Effector memory CD4-positive, alpha-beta T cell (primary cell): ENCODE results near the gene ATP1B2.
"Not testable (repeated sequence)": the region's sequence is repeated elsewhere in the genome, so short reads cannot be mapped to it uniquely, and the experiment has no call there.

Experiments
- DNase-seq, 3 donors: peaks; one replicate each; pipeline ENCODE4 v3.0.0-alpha.2; 2020
- H3K27ac ChIP-seq: 2 replicates; pipeline ENCODE4 v1.7.0; 2013; ENCODE audit warnings: mild to moderate bottlenecking, low read length, moderate library complexity; ENCODE audit not compliant: insufficient read depth, poor library complexity, severe bottlenecking
- H3K27me3 ChIP-seq: replicated peaks from 2 replicates; pipeline ENCODE4 v1.7.0; 2013; ENCODE audit warnings: mild to moderate bottlenecking, low read length; ENCODE audit not compliant: insufficient read depth, control insufficient read depth, poor library complexity, severe bottlenecking
- H3K36me3 ChIP-seq: 2 replicates; pipeline ENCODE4 v1.7.0; 2013; ENCODE audit warnings: mild to moderate bottlenecking, low read length, moderate library complexity; ENCODE audit not compliant: control insufficient read depth, insufficient read depth
- H3K4me1 ChIP-seq: 2 replicates; pipeline ENCODE4 v1.7.0; 2013; ENCODE audit warnings: low read length, mild to moderate bottlenecking; ENCODE audit not compliant: control insufficient read depth, insufficient read depth, poor library complexity, severe bottlenecking
- H3K4me3 ChIP-seq: 2 replicates; pipeline ENCODE4 v1.7.0; 2013; ENCODE audit warnings: low read length, low read depth, mild to moderate bottlenecking; ENCODE audit not compliant: insufficient read depth, poor library complexity, severe bottlenecking
- H3K9me3 ChIP-seq: 2 replicates; pipeline ENCODE4 v1.7.0; 2013; ENCODE audit warnings: mild to moderate bottlenecking, low read length, moderate library complexity; ENCODE audit not compliant: control insufficient read depth

Gene ATP1B2

GRCh38 chr17:7633093-7633492 lies 17.6 kb upstream of the ATP1B2 start:
- H3K27me3 ChIP-seq, result no peaks in the 10 kb centered on the region
- no peak overlapping the region for H3K27ac ChIP-seq

GRCh38 chr17:7634384-7634783 lies 16.3 kb upstream of the ATP1B2 start:
- H3K36me3 ChIP-seq, result no peaks in the 10 kb centered on the region
- no peak for DNase-seq
- H3K27me3 ChIP-seq, result no peaks in the 10 kb centered on the region
- no peaks in the 10 kb centered on the region for H3K9me3 ChIP-seq
- H3K4me1 ChIP-seq, result no peaks in the 10 kb centered on the region
- H3K4me3 ChIP-seq, result no peak overlapping the region
- no peak overlapping the region for H3K27ac ChIP-seq

More at GRCh38 chr17:7633093-7633492, 17.6 kb upstream of the ATP1B2 start:
- no peaks in the 10 kb centered on the region for H3K36me3 ChIP-seq
- H3K4me3 ChIP-seq, result no peak overlapping the region
- no peak for DNase-seq
- no peaks in the 10 kb centered on the region for H3K9me3 ChIP-seq
- peaks cover under 1% of the 10 kb centered on the region for H3K4me1 ChIP-seq

- no peak for DNase-seq
- no peak overlapping the region for H3K4me3 ChIP-seq
- no peak overlapping the region for H3K27ac ChIP-seq
- H3K9me3 ChIP-seq, result no peaks in the 10 kb centered on the region
- no peaks in the 10 kb centered on the region for H3K36me3 ChIP-seq
- H3K27me3 ChIP-seq, result no peaks in the 10 kb centered on the region
- no peaks in the 10 kb centered on the region for H3K4me1 ChIP-seq
These were observed 14.6 kb upstream of the ATP1B2 start for GRCh38 chr17:7636163-7636562.

- Histone ChIP-seq H3K27me3 (no peaks in the 10 kb centered on the region), H3K4me1 (no peaks in the 10 kb centered on the region), H3K9me3 (no peaks in the 10 kb centered on the region), H3K36me3 (no peaks in the 10 kb centered on the region), H3K4me3 (no peak overlapping the region), H3K27ac (no peak overlapping the region)
- no peak for DNase-seq
These were observed 9.9 kb upstream of the ATP1B2 start for GRCh38 chr17:7640783-7641182.

DNA sequence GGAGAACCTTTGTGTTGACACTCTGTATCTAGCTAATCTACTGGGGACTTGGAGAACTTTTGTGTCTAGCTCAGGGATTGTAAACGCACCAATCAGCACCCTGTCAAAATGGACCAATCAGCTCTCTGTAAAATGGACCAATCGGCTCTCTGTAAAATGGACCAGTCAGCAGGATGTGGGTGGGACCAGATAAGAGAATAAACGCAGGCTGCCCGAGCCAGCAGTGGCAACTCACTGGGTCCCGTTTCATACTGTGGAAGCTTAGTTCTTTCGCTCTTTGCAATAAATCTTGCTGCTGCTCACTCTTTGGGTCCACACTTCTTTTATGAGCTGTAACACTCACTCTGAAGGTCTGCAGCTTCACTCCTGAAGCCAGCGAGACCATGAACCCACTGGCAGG lies 9.1 kb upstream of the ATP1B2 start:
- H3K4me1 ChIP-seq, H3K27me3 ChIP-seq, H3K4me3 ChIP-seq, H3K36me3 ChIP-seq, H3K27ac ChIP-seq, H3K9me3 ChIP-seq: not testable (repeated sequence)
- DNase-seq, result peak in 1 of 3 donors; percentile 17

- no peaks in the 10 kb centered on the region for H3K9me3 ChIP-seq
- H3K27ac ChIP-seq, result no peak overlapping the region
- H3K4me1 ChIP-seq, result peaks cover under 1% of the 10 kb centered on the region
- no peak for DNase-seq
- H3K27me3 ChIP-seq, result peaks cover 1% of the 10 kb centered on the region
- no peaks in the 10 kb centered on the region for H3K36me3 ChIP-seq
- no peak overlapping the region for H3K4me3 ChIP-seq
These were observed 6.0 kb upstream of the ATP1B2 start for GRCh38 chr17:7644775-7645174.

- DNase-seq, result no peak
- Histone ChIP-seq H3K9me3 (no peaks in the 10 kb centered on the region), H3K36me3 (no peaks in the 10 kb centered on the region), H3K27ac (no peak overlapping the region), H3K4me3 (no peak overlapping the region), H3K27me3 (peaks cover 17% of the 10 kb centered on the region), H3K4me1 (peaks cover 16% of the 10 kb centered on the region)
These were observed 4.3 kb upstream of the ATP1B2 start for GRCh38 chr17:7646457-7646856.

- Histone ChIP-seq H3K4me1 (peaks cover 19% of the 10 kb centered on the region), H3K27me3 (peaks cover 23% of the 10 kb centered on the region), H3K36me3 (no peaks in the 10 kb centered on the region), H3K4me3 (no peak overlapping the region), H3K27ac (no peak overlapping the region), H3K9me3 (no peaks in the 10 kb centered on the region)
- no peak for DNase-seq
These were observed 3.7 kb upstream of the ATP1B2 start for GRCh38 chr17:7647018-7647417.

- Histone ChIP-seq H3K9me3 (no peaks in the 10 kb centered on the region), H3K4me1 (peaks cover 19% of the 10 kb centered on the region), H3K36me3 (no peaks in the 10 kb centered on the region), H3K27me3 (peaks cover 28% of the 10 kb centered on the region), H3K27ac (no peak overlapping the region), H3K4me3 (peak overlapping the region; percentile 64)
- no peak for DNase-seq
These were observed 455 bp downstream of the ATP1B2 start for GRCh38 chr17:7651097-7651664.

DNA sequence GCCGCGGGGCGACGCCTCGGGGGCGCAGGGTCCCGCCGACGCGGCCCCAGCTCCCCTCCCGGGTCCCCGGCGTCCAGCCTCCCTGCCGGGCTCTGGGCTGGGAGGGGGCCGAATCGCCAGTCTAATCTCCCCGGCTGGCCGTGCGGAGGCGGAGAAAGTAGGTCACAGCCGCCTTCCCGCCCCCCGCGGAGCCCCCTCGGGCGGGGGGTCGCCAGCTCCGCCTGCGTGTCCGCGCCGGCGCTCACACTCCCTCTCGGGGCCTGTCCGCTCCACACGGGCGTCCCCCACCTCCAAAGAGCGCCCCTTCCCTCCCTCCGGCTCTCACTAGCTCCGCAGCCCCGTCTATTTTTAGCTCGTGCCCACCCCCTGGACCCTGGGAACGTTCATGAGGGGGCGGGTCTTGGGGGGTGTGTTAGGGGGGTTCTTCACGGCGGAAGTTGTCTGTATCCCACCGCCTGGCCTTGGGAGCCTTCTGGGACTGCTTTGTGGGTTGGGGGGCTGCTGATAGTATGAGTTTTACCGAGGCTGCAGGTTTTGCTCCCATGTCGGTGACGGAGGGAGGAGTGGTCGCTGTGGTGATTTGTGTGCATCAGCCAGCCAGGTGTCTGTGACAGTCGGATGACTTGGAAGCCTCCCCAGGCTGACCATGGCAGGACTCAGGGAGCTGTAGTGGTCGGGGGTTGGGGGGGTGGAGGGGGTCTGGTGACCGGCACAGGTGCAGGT lies 1.1 kb downstream of the ATP1B2 start:
- Histone ChIP-seq H3K4me1 (peaks cover 19% of the 10 kb centered on the region), H3K9me3 (no peaks in the 10 kb centered on the region), H3K27me3 (peaks cover 28% of the 10 kb centered on the region), H3K27ac (no peak overlapping the region), H3K4me3 (peak overlapping the region; percentile 64), H3K36me3 (no peaks in the 10 kb centered on the region)
- no peak for DNase-seq
